ENCODE results near the gene CFTR.

The CFTR gene

GRCh38 chr7:117621075-117621618 lies 141.3 kb downstream of the CFTR start:
- Histone ChIP-seq H3K27ac (no peak overlapping the region), H3K4me3 (no peak overlapping the region), H3K4me2 (no peak overlapping the region), H3K27me3 (no peaks in the 10 kb centered on the region), H3K9ac (no peak overlapping the region), H3K36me3 (no peaks in the 10 kb centered on the region), H3K4me1 (0 out of 20 replicates have a peak, but pooled peaks cover 0 to 7% (median 0%) of the 10 kb centered on the region in 10 experiments), H4K20me1 (no peaks in the 10 kb centered on the region), H3K9me3 (replicated peaks in 1 of 11) (no peaks in the 10 kb centered on the region)
- TF ChIP-seq Cebpa-rat (IDR thresholded peaks at IDR 0.05), result no peak

DNA sequence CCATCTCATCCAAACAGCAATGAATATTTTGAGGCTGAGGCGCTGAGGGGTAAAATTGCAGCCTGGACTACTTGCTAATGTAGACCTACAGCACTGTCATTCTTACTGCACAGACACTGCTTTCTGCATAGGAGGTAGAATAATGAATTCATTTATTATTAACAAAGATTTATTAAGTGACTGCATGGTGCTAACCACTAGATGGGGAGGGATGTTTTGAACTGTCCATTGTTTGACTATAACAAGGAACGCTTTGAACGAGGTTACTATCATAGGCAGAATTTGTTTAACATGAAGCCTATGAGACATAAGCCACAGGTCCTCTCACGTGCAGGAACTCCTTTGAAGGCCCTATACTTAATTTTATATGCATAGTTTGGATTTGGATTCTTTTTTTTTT lies 143.8 kb downstream of the CFTR start:
- Histone ChIP-seq H3K4me1 (0 out of 20 replicates have a peak, but pooled peaks cover 0 to 7% (median 0%) of the 10 kb centered on the region in 10 experiments), H3K36me3 (no peaks in the 10 kb centered on the region), H3K27me3 (no peaks in the 10 kb centered on the region), H3K4me3 (no peak overlapping the region), H3K4me2 (no peak overlapping the region), H3K27ac (no peak overlapping the region), H3K9ac (no peak overlapping the region), H3K9me3 (replicated peaks in 1 of 11) (no peaks in the 10 kb centered on the region), H4K20me1 (no peaks in the 10 kb centered on the region)
- TF ChIP-seq Cebpa-rat (IDR thresholded peaks at IDR 0.05), result no peak

GRCh38 chr7:117630501-117630900 lies 150.7 kb downstream of the CFTR start:
- Histone ChIP-seq H3K27ac (peak overlapping the region in 3 of 11 experiments; percentile 20 to 42 (median 25); a peak in 4 of 22 replicates), H3K36me3 (no peaks in the 10 kb centered on the region), H3K4me2 (peak overlapping the region in 5 of 11 experiments; percentile 3 to 20 (median 8); a peak in 2 of 22 replicates), H3K9me3 (replicated peaks in 1 of 11) (no peaks in the 10 kb centered on the region), H4K20me1 (no peaks in the 10 kb centered on the region), H3K4me3 (no peak overlapping the region), H3K27me3 (no peaks in the 10 kb centered on the region), H3K4me1 (peaks cover 0 to 12% (median 2%) of the 10 kb centered on the region in 10 experiments; a peak in 5 of 20 replicates), H3K9ac (no peak overlapping the region)
- TF ChIP-seq Cebpa-rat (IDR thresholded peaks at IDR 0.05), result no peak

GRCh38 chr7:117630907-117631564 lies 151.2 kb downstream of the CFTR start:
- Histone ChIP-seq H3K27ac (peak overlapping the region in 3 of 11 experiments; percentile 20 to 42 (median 25); a peak in 4 of 22 replicates), H3K27me3 (no peaks in the 10 kb centered on the region), H3K4me2 (peak overlapping the region in 3 of 11 experiments; percentile 3 to 10 (median 8); a peak in 1 of 22 replicates), H3K9me3 (replicated peaks in 1 of 11) (no peaks in the 10 kb centered on the region), H3K4me3 (no peak overlapping the region), H3K9ac (no peak overlapping the region), H3K36me3 (no peaks in the 10 kb centered on the region), H3K4me1 (peaks cover 0 to 12% (median 2%) of the 10 kb centered on the region in 10 experiments; a peak in 5 of 20 replicates), H4K20me1 (no peaks in the 10 kb centered on the region)
- TF ChIP-seq Cebpa-rat (IDR thresholded peaks at IDR 0.05), result no peak

DNA sequence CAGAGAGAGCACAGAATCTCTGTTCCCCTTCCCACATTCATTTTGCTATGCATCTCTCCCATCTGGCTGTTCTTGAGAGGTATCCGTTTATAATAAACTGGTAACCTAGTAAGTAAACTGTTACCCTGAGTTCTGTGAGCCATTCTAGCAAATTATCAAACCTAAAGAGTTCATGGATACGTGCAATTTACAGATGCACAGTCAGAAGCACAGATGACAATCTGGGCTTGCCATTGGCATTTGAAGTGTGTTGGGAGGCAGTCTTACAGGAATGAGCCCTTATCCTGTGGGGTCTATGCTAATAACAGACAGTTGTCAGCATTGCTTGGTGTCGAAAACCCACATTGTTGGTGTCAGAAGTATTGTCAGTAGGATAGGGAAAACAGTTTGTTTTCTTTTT lies 151.8 kb downstream of the CFTR start:
- Histone ChIP-seq H3K27me3 (no peaks in the 10 kb centered on the region), H3K4me1 (peaks cover 0 to 12% (median 2%) of the 10 kb centered on the region in 10 experiments; a peak in 5 of 20 replicates), H3K9ac (no peak overlapping the region), H3K36me3 (no peaks in the 10 kb centered on the region), H4K20me1 (no peaks in the 10 kb centered on the region), H3K9me3 (replicated peaks in 1 of 11) (no peaks in the 10 kb centered on the region), H3K4me3 (no peak overlapping the region), H3K4me2 (no peak overlapping the region), H3K27ac (no peak overlapping the region; a peak in 1 of 22 replicates)
- no peak for TF ChIP-seq Cebpa-rat (IDR thresholded peaks at IDR 0.05)

- no peaks in the 10 kb centered on the region for H3K36me3 ChIP-seq
- H3K9me3 ChIP-seq (replicated peaks in 1 of 11), result no peaks in the 10 kb centered on the region
- H3K4me3 ChIP-seq, result no peak overlapping the region
- no peaks in the 10 kb centered on the region for H4K20me1 ChIP-seq
- H3K27me3 ChIP-seq, result no peaks in the 10 kb centered on the region
- H3K27ac ChIP-seq, result no peak overlapping the region
- H3K4me2 ChIP-seq, result no peak overlapping the region
- H3K9ac ChIP-seq, result no peak overlapping the region
- no peaks in the 10 kb centered on the region for H3K4me1 ChIP-seq
- TF ChIP-seq Cebpa-rat (IDR thresholded peaks at IDR 0.05), result no peak
Measured at GRCh38 chr7:117637937-117638336, 158.1 kb downstream of the CFTR start.

- Histone ChIP-seq H3K9ac (no peak overlapping the region), H4K20me1 (no peaks in the 10 kb centered on the region), H3K27me3 (no peaks in the 10 kb centered on the region), H3K4me2 (no peak overlapping the region), H3K4me1 (no peaks in the 10 kb centered on the region), H3K36me3 (no peaks in the 10 kb centered on the region), H3K27ac (no peak overlapping the region), H3K9me3 (replicated peaks in 1 of 11) (no peaks in the 10 kb centered on the region), H3K4me3 (no peak overlapping the region)
- no peak for TF ChIP-seq Cebpa-rat (IDR thresholded peaks at IDR 0.05)
Measured at GRCh38 chr7:117639966-117640365, 160.1 kb downstream of the CFTR start.

DNA sequence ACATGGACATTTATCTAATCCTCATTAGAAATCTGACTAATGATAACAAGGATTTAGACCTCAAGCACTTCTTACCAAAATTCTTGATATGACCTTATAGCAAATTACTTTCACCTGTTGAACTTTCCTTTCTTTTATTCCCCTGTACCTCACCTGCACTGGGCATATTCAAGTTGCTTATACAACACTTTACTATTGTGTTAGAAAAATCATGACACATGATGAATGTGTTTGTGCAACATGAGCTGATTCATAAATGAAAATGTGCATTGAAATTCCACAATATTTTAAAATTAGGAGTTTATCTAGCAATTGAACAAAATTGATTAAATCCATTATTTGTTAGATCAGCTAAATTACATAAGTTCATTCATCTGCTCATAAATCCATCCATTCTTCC lies 160.6 kb downstream of the CFTR start:
- no peaks in the 10 kb centered on the region for H4K20me1 ChIP-seq
- no peak overlapping the region for H3K9ac ChIP-seq
- H3K9me3 ChIP-seq (replicated peaks in 1 of 11), result no peaks in the 10 kb centered on the region
- no peak overlapping the region for H3K27ac ChIP-seq
- no peaks in the 10 kb centered on the region for H3K4me1 ChIP-seq
- no peaks in the 10 kb centered on the region for H3K36me3 ChIP-seq
- no peak overlapping the region for H3K4me3 ChIP-seq
- no peak overlapping the region for H3K4me2 ChIP-seq
- no peaks in the 10 kb centered on the region for H3K27me3 ChIP-seq
- TF ChIP-seq Cebpa-rat (IDR thresholded peaks at IDR 0.05), result no peak

DNA sequence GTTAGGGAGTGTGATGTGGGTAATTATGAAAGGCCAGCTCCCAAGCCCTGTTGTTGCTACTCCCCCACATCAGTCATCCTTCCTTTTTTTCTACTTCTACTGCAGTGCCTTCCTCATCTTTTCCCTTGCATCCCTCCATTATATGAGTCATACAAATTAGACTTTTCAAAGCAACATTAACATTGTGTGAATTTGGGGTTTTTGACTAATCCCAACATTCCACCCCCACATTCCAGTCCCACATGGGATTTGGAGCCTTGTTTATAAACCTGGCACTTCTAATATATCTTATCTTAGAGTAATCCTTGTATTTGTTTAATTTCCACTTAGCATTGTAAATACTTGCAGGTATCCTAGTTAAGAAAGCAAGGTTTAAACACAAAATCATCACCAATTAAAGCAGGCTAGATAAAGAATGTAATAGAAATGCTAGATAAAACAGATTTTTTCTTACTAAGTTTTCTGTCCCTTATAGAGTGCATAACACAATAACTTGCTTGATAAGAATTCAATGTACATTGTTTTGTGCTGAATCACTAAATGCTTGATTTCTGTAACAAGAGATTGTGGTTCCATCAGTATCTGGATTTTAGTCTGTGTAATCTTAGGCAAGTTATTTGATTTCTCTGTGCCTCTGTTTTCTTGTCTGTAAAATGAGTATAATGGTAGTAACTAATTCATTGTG lies 165.8 kb downstream of the CFTR start:
- TF ChIP-seq Cebpa-rat (IDR thresholded peaks at IDR 0.05), result no peak
- no peaks in the 10 kb centered on the region for H3K27me3 ChIP-seq
- H3K36me3 ChIP-seq, result no peaks in the 10 kb centered on the region
- no peak overlapping the region for H3K9ac ChIP-seq
- H4K20me1 ChIP-seq, result no peaks in the 10 kb centered on the region
- no peaks in the 10 kb centered on the region for H3K4me1 ChIP-seq
- no peak overlapping the region for H3K4me3 ChIP-seq
- H3K4me2 ChIP-seq, result no peak overlapping the region
- no peak overlapping the region for H3K27ac ChIP-seq
- H3K9me3 ChIP-seq (replicated peaks in 1 of 11), result no peaks in the 10 kb centered on the region
